GM19035 (cell line): ENCODE data around the gene BAHD1.

Experiments
- ATAC-seq: cut with Tn5 transposase; IDR thresholded peaks from one replicate; pipeline ENCODE4 v1.9.1; 2021; ENCODE audit not compliant: unreplicated experiment

Gene BAHD1

DNA sequence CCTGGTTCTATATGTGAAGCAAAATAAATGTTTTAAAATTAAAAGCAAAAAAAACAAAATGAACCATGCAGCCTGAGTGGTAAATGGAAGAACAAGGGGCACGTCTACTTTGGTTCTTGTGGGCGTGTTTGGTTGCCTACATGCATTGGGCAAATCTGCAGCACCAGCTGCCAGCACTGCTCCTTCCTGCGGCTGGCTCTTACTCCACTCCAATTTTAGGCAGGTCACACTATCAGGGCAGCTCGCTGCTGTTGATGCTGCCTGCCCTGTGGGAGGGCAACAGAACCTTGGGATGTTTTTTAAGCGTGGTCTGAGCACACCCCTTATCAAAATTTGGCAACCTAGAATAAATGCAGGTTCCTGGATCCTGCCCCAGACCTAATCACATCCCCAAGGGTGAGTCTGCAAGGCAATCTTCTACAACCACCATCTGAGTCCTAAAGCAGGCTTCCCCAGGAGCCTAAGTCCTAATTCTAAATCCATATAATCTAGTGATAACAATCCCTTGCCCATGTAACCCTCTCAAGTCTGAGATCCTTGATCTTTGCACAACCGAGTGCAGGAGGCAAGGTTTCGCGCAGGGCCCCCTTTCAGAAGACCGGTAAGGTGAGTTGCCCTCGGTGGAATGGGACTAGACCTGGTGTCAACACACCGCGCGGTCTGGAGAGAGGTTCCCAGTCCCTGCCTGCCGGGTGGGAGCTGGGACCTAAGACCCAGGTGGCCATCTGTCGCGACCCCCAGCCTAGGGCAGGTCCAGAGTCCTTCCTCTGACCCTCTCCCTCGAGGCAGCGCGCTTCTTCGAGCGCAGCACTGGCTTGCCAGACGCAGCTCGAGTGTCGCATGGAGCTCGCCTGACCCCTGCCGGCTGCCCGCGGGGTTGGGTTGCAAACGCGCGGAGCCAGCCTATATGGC is 19.3 kb upstream of the BAHD1 start:
- peak; percentile 70 for ATAC-seq

DNA sequence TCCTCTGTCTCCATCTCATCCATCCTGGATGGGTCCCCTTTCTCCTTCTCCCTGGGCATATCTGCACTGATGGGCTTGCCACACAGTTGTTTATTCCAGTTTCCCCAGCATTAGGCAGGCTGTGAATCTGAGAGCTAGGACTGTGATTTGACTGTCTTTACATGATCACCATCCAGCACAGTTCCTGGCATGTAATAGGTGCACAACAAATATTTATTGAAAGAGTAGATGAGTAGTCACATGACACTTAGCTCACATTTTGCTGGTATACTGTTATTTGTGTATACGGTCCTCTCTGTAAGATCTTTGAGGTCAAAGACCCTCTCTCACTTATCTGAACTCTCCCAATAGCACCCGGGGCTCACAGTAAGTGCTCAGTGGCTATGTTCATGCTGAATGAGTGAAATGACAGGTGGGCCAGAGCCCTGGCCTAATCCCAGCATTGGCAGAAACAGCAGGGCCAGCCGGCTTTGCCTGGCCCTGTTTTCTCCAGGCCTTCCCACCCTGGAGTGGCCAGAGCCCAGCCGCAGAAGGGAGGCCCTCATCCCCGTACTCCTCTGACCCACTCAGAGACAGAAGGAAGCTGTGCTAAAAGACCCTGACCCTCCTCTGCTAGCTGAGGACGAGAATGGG is 16.2 kb upstream of the BAHD1 start:
- no peak for ATAC-seq

DNA sequence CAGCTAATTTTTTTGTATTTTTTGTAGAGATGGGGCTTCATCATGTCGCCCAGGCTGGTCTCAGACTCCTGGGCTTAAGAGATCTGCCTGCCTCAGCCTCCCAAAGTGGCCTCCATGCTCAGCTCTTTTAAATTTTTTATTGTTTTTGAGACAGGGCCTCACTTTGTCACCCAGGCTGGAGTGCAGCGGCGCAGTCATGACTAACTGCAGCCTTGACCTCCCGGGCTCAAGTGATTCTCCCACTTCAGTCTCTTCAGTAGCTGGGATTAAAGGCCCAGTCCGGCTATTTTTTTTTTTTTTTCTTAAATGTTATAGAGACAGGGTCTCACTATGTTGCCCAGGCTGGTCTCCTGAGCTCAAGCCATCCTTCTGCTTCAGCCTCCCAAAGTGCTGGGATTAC is 15.1 kb upstream of the BAHD1 start:
- ATAC-seq, result no peak

DNA sequence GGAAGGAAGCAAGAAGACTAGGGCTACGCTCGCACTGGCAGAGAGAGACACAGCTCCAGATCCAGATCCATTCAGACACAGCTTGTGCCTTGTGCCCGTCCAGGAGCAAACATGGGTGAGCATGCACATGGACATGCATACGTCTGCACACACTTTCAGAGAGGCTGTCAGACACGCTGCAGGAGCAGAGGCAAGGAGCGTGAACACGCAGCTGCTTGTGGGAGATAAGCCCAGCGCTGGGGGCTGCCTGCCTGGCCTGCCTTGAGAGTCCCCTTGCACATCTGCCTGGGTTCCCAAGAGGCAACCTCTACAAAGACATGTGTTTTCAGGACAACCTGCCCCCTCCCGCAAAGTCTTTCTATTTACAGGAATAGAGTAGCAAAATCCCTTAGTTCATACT is 13.6 kb upstream of the BAHD1 start:
- ATAC-seq, result no peak

DNA sequence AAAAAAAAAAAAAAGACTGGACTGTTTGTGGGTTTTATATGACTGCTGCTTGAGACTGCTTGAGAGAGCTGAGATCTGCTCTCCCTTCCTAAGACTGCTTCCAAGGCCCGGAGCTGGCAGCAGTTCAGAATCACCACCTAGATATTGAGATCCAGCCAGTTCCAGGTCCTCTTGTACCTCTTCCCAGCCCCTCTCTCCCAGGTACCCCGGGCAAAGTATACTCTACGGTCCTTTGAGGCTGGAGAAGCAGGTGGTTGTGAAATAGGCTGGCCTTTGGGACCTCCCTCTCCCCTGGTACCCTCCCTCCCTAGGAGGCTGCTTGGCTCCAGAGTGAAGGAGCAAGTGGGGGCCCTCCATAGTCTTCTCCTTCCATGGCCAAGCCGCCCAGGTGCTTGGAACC is 12.6 kb upstream of the BAHD1 start:
- no peak for ATAC-seq

DNA sequence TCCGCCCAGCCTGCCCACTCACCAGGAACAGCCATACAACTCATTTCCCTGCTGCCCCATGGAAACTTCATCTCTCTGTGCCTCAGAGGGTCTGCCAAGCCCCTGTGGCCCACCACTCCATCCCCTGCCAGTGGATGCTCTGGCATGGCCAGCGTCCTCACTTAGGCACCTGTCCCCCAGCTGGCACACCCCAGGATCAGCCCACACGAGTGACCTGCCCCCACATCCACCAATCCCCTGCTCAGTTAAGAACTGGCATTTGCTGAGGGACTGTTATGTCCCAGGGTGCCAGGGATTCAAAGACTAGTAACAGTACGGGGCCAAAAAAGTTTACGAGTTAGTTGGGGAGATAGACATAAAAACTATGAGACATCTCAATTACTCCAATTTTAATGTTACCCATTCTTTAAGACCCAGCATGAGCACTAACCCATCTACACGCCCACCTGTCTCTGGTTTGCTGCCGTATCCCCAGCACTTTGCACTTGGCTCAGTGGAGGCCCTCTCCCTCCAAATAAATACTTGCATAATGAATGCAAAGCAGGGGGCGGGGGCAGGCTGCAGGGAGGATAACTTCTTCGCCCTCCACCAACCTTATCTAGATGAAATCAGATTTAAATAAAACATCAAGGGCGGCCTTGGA is 11.6 kb upstream of the BAHD1 start:
- ATAC-seq, result no peak

DNA sequence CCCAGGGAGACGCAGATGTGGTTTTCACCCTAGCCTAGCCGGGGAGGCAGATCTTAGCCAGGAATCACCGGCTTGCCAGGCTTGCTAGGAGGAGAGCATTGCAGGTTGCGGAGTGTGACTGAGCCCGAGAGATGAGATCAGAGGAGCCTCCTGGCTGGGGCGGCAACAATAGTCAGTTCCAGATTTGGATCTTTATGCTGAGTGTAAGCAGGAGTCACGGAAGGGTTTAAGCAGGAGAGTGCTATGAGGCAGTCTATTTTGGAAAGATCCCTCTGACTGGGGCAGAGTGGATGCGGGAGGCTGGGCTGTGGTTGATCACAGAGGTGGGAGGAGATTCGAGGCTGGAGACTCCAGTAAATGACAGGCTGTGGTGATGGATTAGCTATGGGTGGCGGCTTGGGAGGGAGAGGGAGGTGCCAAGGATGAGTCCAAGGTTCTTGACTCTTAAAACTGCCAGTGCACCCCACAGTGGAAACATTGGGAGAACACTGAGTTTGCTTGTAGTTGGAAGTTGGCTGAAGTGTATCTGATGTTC is 10.4 kb upstream of the BAHD1 start:
- ATAC-seq, result no peak

DNA sequence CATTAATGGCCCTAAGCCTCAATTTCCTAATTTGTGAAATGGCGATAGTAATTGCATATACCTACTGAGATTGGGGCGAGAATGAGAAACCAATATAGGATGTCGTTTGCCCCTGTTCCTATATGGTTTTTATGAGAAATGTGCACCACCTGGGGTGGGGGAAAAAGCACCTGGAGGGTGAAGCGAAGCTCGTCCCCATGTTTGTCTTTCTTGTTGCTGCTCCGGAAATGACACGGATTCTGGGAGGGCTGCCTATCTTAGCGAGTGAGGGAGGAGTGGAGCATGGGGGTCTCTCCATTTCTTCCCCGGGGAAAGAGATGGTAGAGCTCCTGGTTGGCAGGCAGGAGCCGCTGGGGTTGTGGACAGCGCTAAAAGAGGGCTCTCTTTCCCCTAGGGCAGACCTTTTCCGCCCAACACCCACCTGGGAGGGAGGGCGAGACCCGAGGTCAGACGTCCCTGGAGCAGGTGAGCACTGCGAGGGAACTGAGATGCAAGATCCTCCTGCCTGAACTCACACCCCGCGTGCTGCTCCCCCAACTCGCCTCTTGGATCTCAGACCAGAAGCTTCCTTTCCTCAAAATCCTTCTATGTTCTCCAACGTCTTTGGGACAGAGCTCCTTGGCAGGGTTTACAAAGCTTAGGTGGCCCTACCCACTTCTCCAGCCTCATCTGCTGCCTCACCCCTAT is 5.6 kb upstream of the BAHD1 start:
- ATAC-seq, result no peak

DNA sequence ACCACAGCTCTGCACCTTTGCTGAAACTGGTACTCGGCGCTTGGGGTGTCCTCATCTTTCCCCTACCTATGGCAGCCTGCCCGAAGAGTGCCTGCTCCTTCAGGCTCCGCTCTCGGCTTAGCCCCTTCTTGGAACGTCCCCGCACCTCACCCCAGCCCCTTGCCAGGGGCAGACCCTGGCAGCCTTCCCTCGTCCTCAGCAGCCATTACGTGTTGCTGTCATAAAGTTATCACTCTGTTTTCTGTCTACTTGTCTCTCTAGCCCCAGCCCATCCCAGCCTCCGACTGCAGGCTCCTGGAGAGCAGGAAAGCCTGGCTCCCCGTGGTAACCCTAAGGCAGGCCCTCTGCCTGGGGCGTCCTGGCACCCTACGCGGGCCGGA is 5.1 kb upstream of the BAHD1 start:
- no peak for ATAC-seq

DNA sequence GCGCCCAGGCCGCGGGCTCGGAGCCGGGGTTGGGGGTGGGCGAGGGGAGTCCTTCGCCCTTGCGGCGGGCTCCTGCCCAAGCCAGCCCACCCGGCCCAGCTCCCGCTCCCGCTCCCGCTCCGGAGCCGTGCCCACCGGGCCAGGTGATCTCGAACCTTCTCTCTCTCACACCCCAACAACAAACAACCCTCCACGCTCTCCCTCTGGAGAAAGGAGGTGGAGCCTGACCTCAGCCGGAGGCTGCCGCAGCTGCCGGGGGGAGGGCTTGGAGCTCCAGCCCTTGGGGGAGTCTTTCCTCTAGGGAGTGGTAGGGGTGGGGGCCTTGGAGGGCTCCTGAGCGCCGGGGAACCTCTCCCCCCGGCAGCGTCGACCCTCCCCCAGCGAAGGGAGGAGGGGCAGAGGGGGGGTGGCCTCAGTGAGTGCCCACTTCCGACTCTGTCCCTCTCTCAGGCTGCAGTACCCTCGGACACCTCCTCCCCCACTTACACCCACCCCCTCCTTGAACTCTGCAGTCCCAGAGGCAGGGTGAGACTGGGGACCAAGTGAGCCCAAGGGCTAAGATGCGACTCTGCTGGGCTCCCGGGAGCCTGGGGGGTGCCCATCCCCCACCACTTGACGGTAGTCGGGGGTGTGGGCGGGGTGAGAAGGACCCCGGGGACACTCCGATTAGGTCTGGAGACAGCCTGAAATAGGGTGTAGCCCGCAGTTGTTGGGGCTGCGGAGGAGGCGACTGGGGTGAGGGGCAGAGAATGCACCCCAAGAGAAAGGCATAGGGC is 4.4 kb upstream of the BAHD1 start:
- ATAC-seq, result no peak

DNA sequence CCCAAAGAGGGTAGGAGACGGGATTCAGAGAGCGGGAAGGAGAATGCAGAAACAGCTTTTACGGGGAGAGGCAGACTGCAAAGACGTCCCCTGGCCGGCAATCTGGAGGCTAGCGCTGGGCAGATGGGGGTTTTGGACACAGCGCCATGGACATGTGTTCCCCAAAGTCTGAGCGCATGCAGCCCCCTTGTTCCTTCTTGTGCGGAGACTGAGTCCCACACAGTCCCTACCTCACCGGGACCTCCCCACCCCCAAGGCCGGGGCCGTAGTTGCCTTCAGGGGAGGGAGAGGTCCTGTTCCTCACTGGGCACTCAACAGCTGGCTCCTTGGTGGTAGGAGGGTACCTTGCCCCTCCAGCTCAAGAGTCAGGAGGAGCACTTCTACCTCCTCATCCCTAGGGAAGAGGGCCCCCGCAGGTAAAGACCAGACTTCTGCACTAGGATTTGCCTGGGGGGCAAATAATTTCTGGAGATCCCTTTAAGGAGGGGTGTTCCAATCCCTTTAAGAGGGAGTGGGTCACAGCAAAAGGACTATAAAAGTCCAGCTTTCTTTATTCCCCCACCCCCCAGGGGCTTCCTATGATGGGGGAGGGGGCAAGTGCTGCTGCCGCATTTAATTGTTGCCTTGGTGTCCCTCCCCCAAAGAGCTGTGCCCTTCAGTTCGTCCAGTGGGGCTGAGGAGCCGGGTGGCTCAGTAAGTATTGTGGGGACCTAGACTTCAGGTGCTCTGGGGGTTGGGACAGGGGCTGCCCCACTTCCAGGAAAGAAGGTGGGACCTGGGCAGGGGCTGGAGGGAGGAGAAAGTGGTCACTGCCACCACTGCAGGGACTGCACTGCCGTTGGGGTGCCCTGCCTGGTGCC is 3.6 kb upstream of the BAHD1 start:
- no peak for ATAC-seq

DNA sequence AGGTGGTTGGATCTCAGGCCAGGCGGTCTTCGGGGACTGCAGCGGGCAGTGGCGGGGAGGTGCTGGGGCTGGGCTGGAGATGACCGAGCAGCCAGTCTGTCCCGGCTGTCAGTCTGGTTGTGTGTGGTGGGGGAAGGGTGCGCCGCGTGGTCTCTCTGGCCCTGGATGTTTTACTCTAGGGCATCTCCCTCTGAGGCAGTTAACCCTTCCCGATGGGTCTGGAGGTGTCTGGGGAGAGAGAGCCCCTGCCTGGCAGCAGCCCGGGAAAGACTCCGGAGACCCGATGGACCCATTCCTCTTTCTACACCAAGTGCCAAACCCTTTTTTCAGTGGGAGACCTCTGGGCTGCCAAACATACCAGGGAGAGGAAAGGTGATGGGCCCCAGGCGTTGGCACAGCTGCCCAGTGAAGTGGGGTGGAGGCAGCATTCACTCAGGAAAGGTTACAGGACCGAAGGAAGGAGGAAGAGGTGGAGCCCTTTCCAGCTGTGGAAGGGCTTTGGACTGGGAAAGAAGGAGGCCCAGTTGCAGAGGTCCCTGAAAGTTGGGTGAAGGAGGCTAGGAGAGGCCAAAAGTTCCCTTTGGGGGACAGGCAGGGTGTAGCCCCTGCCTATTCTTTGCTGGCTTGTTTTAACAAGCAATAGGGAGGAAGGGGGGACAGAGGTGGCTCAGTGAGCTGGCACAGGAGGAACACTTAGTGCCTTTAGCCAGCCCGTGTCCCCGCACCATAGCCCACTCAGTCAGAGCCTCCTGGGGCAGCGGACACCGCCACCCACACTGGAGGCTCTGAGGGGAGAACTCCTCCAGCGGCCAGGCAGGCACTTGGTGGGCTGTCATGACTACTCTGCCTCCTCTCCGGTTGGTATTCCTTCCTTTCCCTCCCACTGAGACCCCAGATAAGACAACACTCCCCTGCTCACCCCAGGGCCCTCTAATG is 2.7 kb upstream of the BAHD1 start:
- ATAC-seq, result no peak

DNA sequence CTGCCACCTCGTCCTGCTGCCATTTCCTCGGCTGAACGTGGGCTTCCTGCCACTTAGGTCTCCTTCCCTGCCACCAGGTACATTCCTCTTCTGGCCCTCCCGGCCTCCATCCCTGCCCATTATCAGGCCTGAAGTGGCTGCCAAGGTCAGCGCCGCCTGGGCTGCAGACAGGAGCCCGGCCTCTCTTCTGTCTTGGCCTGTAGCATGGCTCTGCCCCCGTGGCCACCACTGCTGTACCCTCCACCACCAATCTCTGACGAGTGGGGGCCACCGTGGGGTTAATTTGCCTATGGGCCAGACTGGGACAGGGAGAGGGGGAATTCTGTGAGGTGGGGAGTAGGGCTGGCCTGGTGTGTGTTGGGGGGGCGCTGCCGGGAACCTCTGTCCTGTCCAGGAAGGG is 2.0 kb upstream of the BAHD1 start:
- ATAC-seq, result no peak

DNA sequence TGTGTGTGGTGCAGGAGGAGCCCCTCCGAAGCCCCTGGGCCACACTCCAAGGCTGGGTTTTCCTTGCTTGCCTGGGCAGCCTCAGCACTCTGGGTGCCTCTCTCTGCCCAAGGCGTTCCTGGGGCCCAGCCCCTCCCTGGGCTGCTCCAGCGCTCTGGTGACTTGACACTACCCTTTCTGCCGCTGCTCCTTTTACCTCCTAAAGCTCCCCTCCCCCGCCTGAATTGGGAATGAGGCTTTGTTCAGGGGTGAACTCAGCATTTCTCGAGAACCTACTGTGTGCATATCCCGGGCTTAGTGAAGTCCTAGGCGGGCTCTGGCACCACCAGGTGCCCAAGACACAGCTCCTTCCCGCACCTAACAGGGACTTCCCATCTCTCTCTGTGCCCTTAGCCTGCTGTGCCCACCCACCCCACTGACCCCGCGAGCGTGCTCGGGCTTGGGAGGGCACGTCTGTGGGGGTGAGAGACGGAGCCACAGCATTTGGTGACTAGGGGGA is 1.2 kb upstream of the BAHD1 start:
- ATAC-seq, result no peak

DNA sequence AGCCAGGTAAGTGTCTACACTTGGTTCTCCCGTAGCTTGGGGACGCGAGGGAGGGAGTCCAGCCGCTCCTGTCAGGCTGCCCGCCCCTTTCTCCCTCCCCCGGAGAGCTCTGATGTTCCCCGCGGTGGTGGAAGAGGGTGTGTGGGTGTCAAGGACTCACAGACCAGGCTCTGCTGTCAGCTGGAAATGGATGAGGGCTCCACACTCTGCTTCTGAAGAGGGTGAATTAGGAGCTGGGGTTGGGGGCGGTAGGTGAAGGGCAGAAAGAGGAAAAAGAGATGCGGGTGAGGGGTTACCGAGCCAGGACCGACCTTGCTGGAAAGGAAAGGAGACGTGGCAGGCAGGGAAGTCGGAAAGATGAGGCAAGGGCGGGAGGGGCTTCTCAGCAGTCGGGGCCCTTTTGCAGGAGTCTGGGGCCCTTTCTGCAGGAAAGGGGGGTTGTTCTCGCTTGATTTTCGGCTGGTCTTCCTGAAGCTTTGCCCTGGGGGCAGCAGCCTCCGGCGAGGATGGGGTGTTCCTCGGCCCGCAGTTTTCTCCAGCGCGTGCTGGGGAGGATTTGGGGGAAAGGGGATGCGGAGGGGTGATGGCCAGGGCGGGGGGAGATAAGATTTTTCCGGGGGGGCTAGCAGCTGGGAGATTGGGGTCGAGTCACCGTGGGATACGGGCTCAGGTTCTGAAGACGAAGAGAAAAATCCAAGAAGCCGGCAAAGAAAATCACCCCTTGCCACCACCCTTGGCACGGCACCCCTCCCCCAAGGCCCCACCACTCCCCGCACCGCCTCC is 602 bp upstream of the BAHD1 start:
- no peak for ATAC-seq

DNA sequence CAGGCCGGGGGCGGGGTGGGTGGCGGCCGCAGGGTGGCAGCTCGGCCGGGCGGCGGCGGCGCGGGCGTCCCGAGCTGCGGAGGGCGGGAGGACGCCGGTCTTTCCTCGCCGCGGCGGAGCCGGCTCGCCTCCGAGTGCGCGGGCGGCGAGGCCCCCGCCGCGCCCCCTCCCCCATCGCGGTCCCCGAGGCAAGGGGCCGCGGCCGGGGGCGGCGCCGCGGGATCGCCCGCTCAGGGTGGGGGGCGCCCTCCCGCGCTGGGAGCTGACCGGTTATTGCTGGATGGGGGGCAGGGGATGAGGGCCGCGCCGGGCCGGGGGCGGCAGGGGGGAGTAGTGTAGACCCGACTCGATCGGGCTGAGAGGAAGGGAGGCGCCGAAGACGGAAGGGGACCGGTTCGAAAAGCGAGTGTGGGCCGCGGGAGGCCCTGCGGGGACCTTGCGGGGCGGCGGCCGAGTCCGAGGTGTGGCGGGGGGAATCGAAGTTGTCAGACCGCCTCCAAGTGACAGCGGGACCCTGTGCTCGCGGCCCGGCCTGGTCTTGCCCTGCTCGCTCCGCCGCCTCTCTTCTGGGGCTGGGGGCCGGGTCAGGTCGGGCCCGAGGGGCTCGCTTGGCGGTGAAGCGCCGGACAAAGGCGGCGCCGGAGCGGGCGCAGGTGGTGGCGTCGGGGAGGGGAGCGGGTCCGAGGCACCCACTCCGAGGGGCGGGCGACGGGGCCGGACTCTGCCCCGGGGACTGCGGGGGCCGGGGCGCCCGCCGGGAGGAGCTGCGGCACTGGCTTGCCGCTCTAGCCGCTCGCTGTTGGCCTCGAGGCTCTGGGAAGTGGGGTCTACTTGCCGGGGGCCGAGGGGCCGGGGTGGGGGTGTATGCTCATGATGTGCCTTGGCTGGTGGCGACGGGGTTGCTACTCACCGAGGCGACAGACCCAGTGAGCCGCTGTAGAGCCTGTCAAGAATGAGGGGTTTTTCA is 1.1 kb downstream of the BAHD1 start:
- peak; percentile 20 for ATAC-seq
